SK-N-SH (cell line): ENCODE data around the gene PLK3.

ENCODE experiments used
- EP300 ChIP-seq, 2 experiments: IDR thresholded peaks; 2 replicates each; pipeline versions ENCODE4 v1.4.0 to v1.6.1; 2012; ENCODE audit warnings: borderline replicate concordance in 1 of 2, low read depth in 1 of 2, low read length in 1 of 2
- EZH2phosphoT487 ChIP-seq: fragments of 200-600 bp; sonication (generic); IDR thresholded peaks from 2 replicates; pipeline ENCODE4 v1.6.1; 2017; ENCODE audit warnings: low read depth, mixed run types, mild to moderate bottlenecking, antibody characterized with exemption, moderate library complexity, borderline replicate concordance
- FOXJ3 ChIP-seq: sonication (generic); formaldehyde crosslinking; IDR thresholded peaks from 2 replicates; pipeline ENCODE4 v1.5.1; 2020; ENCODE audit warnings: mild to moderate bottlenecking, missing genetic modification reagents
- GABPA ChIP-seq: IDR thresholded peaks from 2 replicates; pipeline ENCODE4 v1.4.0; 2012; ENCODE audit warnings: low read depth, mild to moderate bottlenecking
- GATA2 ChIP-seq: sonication (generic); formaldehyde crosslinking; IDR thresholded peaks from 2 replicates; pipeline ENCODE4 v1.5.0; 2020; ENCODE audit warnings: mild to moderate bottlenecking, missing genetic modification reagents
- POLR2AphosphoS5 ChIP-seq: IDR thresholded peaks from 2 replicates; pipeline ENCODE4 v1.6.1; 2012; ENCODE audit warnings: low read depth, low read length
- RAD21 ChIP-seq: IDR thresholded peaks from 2 replicates; pipeline ENCODE4 v1.6.1; 2012; ENCODE audit warnings: mild to moderate bottlenecking, low read length
- REST ChIP-seq: IDR thresholded peaks from 2 replicates; pipeline ENCODE4 v1.6.1; 2012; ENCODE audit warnings: mild to moderate bottlenecking, low read depth, low read length, moderate library complexity
- SMC3 ChIP-seq: IDR thresholded peaks from 2 replicates; pipeline ENCODE4 v1.6.1; 2012; ENCODE audit warnings: low read depth, low read length, improper control_type of control experiment
- TF ChIP-seq, protein P1 (sequence below): fragments of 200-600 bp; sonication (generic); IDR thresholded peaks from 2 replicates; pipeline ENCODE4 v1.6.1; 2017; ENCODE audit warnings: antibody characterized with exemption, mild to moderate bottlenecking, moderate library complexity

DNA sequence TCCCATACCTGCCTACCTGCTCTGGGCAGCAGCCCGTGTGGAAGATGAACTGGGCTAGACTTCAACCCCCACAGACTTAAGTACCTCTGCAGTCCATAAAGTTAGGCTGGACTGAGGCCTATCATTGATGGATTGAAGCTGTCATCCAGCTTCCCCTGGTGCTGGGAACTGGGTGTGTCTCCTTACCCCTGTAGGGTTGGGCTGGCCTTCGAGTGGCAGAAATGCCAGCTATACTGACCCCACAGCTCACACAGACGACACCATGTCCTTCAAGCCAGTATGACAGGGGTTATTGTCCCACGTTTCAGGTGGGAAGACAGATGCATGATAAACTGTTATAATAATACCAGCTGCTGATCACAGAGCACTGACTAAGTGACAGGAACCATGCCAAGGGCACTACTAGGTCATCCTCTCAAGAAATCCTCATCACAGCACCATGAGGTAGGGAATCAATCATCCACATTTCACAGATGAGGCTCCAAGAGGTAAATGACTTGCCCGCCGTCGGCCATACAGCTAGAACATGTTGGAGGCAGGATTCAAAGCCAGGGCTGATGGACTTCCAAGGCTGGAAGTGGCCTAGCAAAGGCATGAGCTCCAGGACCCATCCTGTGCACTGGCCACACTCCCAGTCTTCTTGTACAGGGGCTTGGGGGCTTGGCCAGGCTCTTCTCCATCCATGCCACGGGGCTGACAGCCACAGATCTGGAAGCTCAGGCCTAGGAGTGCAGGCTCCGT is 11.9 kb upstream of the PLK3 start, which contains the start of gene BEST4:
- TF ChIP-seq GATA2 (CRISPR knock-in tag) (no peak), POLR2AphosphoS5 (no peak), EZH2phosphoT487 (no peak), FOXJ3 (no peak), RAD21 (no peak), SMC3 (no peak), EP300 (IDR thresholded peaks at IDR 0.05; ENCODE audit: borderline replicate concordance in 1 of 2, low read depth in 1 of 2, low read length in 1 of 2) (no peak), GABPA (no peak), REST (no peak)
- TF ChIP-seq, protein P1, sequence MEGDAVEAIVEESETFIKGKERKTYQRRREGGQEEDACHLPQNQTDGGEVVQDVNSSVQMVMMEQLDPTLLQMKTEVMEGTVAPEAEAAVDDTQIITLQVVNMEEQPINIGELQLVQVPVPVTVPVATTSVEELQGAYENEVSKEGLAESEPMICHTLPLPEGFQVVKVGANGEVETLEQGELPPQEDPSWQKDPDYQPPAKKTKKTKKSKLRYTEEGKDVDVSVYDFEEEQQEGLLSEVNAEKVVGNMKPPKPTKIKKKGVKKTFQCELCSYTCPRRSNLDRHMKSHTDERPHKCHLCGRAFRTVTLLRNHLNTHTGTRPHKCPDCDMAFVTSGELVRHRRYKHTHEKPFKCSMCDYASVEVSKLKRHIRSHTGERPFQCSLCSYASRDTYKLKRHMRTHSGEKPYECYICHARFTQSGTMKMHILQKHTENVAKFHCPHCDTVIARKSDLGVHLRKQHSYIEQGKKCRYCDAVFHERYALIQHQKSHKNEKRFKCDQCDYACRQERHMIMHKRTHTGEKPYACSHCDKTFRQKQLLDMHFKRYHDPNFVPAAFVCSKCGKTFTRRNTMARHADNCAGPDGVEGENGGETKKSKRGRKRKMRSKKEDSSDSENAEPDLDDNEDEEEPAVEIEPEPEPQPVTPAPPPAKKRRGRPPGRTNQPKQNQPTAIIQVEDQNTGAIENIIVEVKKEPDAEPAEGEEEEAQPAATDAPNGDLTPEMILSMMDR, result no peak
